IMR-90 (cell line): Measurements from ENCODE around the gene OAS1. TPM values are rescaled to one million over a fixed set of nuclear protein-coding genes. Genes with fewer than 3 reads are reported as not detected.

ENCODE experiments used
- ATAC-seq: fragments of 200-7000 bp; cut with Tn5 transposase; 2 replicates; pipeline ENCODE4 v1.9.1; 2020; ENCODE audit warnings: low read depth, mild to moderate bottlenecking, moderate library complexity
- BruUV-seq: library from RNA; stranded (reverse); fragments of 400-500 nt; replicated peaks from 2 replicates; lab custom pipeline; 2021; lab: Mats Ljungman, UMichigan
- CTCF ChIA-PET: fragments of 300-600 bp; formaldehyde crosslinking; extraction: SDS; loops from one replicate; lab custom pipeline; 2021; ENCODE audit warnings: antibody characterized with exemption; lab: Yijun Ruan, JAX
- POLR2A ChIA-PET: fragments of 300-600 bp; sonication (Branson Sonifier 250); formaldehyde crosslinking; loops from one replicate; lab custom pipeline; 2022; ENCODE audit warnings: antibody characterized with exemption; ENCODE audit not compliant: unreplicated experiment; lab: Charles Lee
- DNase-seq: peaks from one replicate; pipeline ENCODE4 v3.0.0; 2013
- H2AFZ ChIP-seq: replicated peaks from 2 replicates; pipeline ENCODE3; 2013; ENCODE audit warnings: low read length, mild to moderate bottlenecking; ENCODE audit not compliant: poor library complexity
- H2AK5ac ChIP-seq: 2 replicates; pipeline ENCODE4 v1.6.1; 2013; ENCODE audit warnings: low read depth, low read length, inconsistent platforms
- H2AK9ac ChIP-seq: replicated peaks from 2 replicates; pipeline ENCODE3; 2013; ENCODE audit warnings: mild to moderate bottlenecking, low read depth, low read length, moderate library complexity; ENCODE audit not compliant: poor library complexity
- H2BK120ac ChIP-seq: 2 replicates; pipeline ENCODE4 v1.6.1; 2013; ENCODE audit warnings: low read depth, low read length, inconsistent platforms
- H2BK15ac ChIP-seq: 3 replicates; pipeline ENCODE4 v1.6.1; 2013; ENCODE audit warnings: low read depth, low read length, inconsistent platforms
- H2BK20ac ChIP-seq: 2 replicates; pipeline ENCODE4 v1.6.1; 2013; ENCODE audit warnings: low read depth, mild to moderate bottlenecking, inconsistent platforms, low read length, moderate library complexity
- H2BK5ac ChIP-seq: 2 replicates; pipeline ENCODE4 v1.6.1; 2013; ENCODE audit warnings: mild to moderate bottlenecking, low read depth, low read length, inconsistent platforms; ENCODE audit not compliant: poor library complexity, severe bottlenecking
- H3K14ac ChIP-seq: replicated peaks from 2 replicates; pipeline ENCODE4 v1.6.1; 2013; ENCODE audit warnings: low read depth, low read length, inconsistent platforms
- H3K18ac ChIP-seq: 2 replicates; pipeline ENCODE4 v1.6.1; 2013; ENCODE audit warnings: low read depth, low read length, control low read depth
- H3K23ac ChIP-seq: 2 replicates; pipeline ENCODE4 v1.6.1; 2013; ENCODE audit warnings: low read depth, low read length, inconsistent platforms
- H3K27ac ChIP-seq: 2 replicates; pipeline ENCODE4 v1.5.1; 2013; ENCODE audit warnings: mild to moderate bottlenecking, control low read depth, low read length; ENCODE audit not compliant: insufficient read depth
- H3K27me3 ChIP-seq: 2 replicates; pipeline ENCODE4 v1.6.1; 2013; ENCODE audit warnings: low read length; ENCODE audit not compliant: control insufficient read depth, insufficient read depth
- H3K36me3 ChIP-seq: 2 replicates; pipeline ENCODE4 v1.6.1; 2013; ENCODE audit warnings: low read length, mixed read lengths; ENCODE audit not compliant: control insufficient read depth, insufficient read depth
- H3K4ac ChIP-seq: 2 replicates; pipeline ENCODE4 v1.6.1; 2013; ENCODE audit warnings: low read depth, low read length, inconsistent platforms
- H3K4me1 ChIP-seq: 2 replicates; pipeline ENCODE4 v1.6.1; 2013; ENCODE audit warnings: low read length, mixed read lengths; ENCODE audit not compliant: control insufficient read depth, insufficient read depth
- H3K4me2 ChIP-seq: 2 replicates; pipeline ENCODE4 v1.6.1; 2013; ENCODE audit warnings: low read depth, mild to moderate bottlenecking, control low read depth, low read length, moderate library complexity
- H3K4me3 ChIP-seq: 2 replicates; pipeline ENCODE4 v1.5.1; 2013; ENCODE audit warnings: low read depth, mild to moderate bottlenecking, control low read depth, low read length, moderate library complexity; ENCODE audit not compliant: insufficient read depth
- H3K56ac ChIP-seq: 2 replicates; pipeline ENCODE4 v1.6.1; 2013; ENCODE audit warnings: low read length, inconsistent platforms; ENCODE audit not compliant: insufficient read depth; ENCODE audit errors: extremely low read depth
- H3K79me1 ChIP-seq, 2 experiments: 2 replicates each; pipeline ENCODE4 v1.6.1; 2013; ENCODE audit warnings: low read length in 2 of 2, inconsistent platforms in 1 of 2, low read depth in 1 of 2
- H3K9ac ChIP-seq: 2 replicates; pipeline ENCODE4 v1.6.1; 2013; ENCODE audit warnings: low read depth, low read length, control low read depth
- H3K9me1 ChIP-seq: 2 replicates; pipeline ENCODE4 v1.6.1; 2013; ENCODE audit warnings: low read length, inconsistent platforms; ENCODE audit not compliant: insufficient read depth
- H3K9me3 ChIP-seq: 2 replicates; pipeline ENCODE4 v1.6.1; 2013; ENCODE audit warnings: low read length; ENCODE audit not compliant: control insufficient read depth, insufficient read depth
- H4K20me1 ChIP-seq: 2 replicates; pipeline ENCODE4 v1.6.1; 2013; ENCODE audit warnings: low read length, inconsistent platforms; ENCODE audit not compliant: insufficient read depth
- H4K5ac ChIP-seq: 2 replicates; pipeline ENCODE4 v1.6.1; 2013; ENCODE audit warnings: mild to moderate bottlenecking, low read depth, low read length, control low read depth
- H4K8ac ChIP-seq, 2 experiments: 2 replicates each; pipeline ENCODE4 v1.6.1; 2013; ENCODE audit warnings: low read depth in 2 of 2, low read length in 2 of 2, control low read depth in 1 of 2, inconsistent platforms in 1 of 2
- H4K91ac ChIP-seq: 2 replicates; pipeline ENCODE4 v1.6.1; 2013; ENCODE audit warnings: low read depth, low read length, inconsistent platforms; ENCODE audit not compliant: insufficient read depth
- BHLHE40 ChIP-seq: fragments of 150-350 bp; IDR thresholded peaks from 2 replicates; pipeline ENCODE4 v1.6.1; 2016; ENCODE audit warnings: mild to moderate bottlenecking, low read depth, low read length
- CEBPB ChIP-seq: IDR thresholded peaks from 2 replicates; pipeline ENCODE4 v1.6.1; 2012; ENCODE audit warnings: low read depth, low read length, improper control_type of control experiment
- CHD1 ChIP-seq: IDR thresholded peaks from 2 replicates; pipeline ENCODE4 v1.6.1; 2012; ENCODE audit warnings: low read depth, low read length, improper control_type of control experiment
- CTCF ChIP-seq: conservative IDR thresholded peaks from 2 replicates; pipeline ENCODE4 v1.5.1; 2012; ENCODE audit warnings: mild to moderate bottlenecking, low read depth, low read length, improper control_type of control experiment
- ELK1 ChIP-seq: fragments of 150-350 bp; IDR thresholded peaks from 2 replicates; pipeline ENCODE4 v1.6.1; 2016; ENCODE audit warnings: low read depth, mild to moderate bottlenecking, low read length, moderate library complexity, borderline replicate concordance
- FOS ChIP-seq: fragments of 150-350 bp; IDR thresholded peaks from 2 replicates; pipeline ENCODE4 v1.6.1; 2016; ENCODE audit warnings: low read depth, low read length
- MAFK ChIP-seq: IDR thresholded peaks from 2 replicates; pipeline ENCODE4 v1.6.1; 2012; ENCODE audit warnings: low read depth, low read length, improper control_type of control experiment
- MAZ ChIP-seq: IDR thresholded peaks from 2 replicates; pipeline ENCODE4 v1.6.1; 2012; ENCODE audit warnings: low read depth, mild to moderate bottlenecking, low read length, improper control_type of control experiment, moderate library complexity, borderline replicate concordance
- MXI1 ChIP-seq: IDR thresholded peaks from 2 replicates; pipeline ENCODE4 v1.6.1; 2012; ENCODE audit warnings: low read depth, mild to moderate bottlenecking, low read length, moderate library complexity, borderline replicate concordance
- NFE2L2 ChIP-seq: fragments of 150-350 bp; IDR thresholded peaks from 2 replicates; pipeline ENCODE4 v1.6.1; 2016; ENCODE audit warnings: low read depth, mild to moderate bottlenecking, low read length
- POLR2A ChIP-seq: IDR thresholded peaks from 2 replicates; pipeline ENCODE4 v1.6.1; 2012; ENCODE audit warnings: mild to moderate bottlenecking, low read depth, low read length
- RAD21 ChIP-seq: IDR thresholded peaks from 2 replicates; pipeline ENCODE4 v1.6.1; 2012; ENCODE audit warnings: low read length, improper control_type of control experiment
- RCOR1 ChIP-seq: IDR thresholded peaks from 2 replicates; pipeline ENCODE4 v1.6.1; 2012; ENCODE audit warnings: mild to moderate bottlenecking, low read length, improper control_type of control experiment; ENCODE audit not compliant: insufficient replicate concordance
- RFX5 ChIP-seq: IDR thresholded peaks from 2 replicates; pipeline ENCODE4 v1.8.0; 2012; ENCODE audit warnings: low read depth, mild to moderate bottlenecking, low read length, moderate library complexity
- SMC3 ChIP-seq: fragments of 150-350 bp; IDR thresholded peaks from 2 replicates; pipeline ENCODE4 v1.6.1; 2016; ENCODE audit warnings: low read depth, mild to moderate bottlenecking, antibody characterized with exemption, low read length, moderate library complexity
- WGBS, 2 experiments: methylation state at CpG; one replicate each; pipeline versions ENCODE4 v1.1.5 to v1.1.7; 2013; ENCODE audit warnings: missing lambda C conversion rate in 2 of 2; ENCODE audit not compliant: insufficient read length in 1 of 2; ENCODE audit errors: extremely low coverage in 2 of 2; 5-methylcytosine and 5-hydroxymethylcytosine counted together
- dilution Hi-C: fragments of 300-500 bp; cut with HindIII; formaldehyde crosslinking; loops from one replicate; pipeline ENCODE4 v1.14.3; 2018; ENCODE audit warnings: low sequenced_read_pairs; ENCODE audit not compliant: unreplicated experiment
- in situ Hi-C: fragments of 300-500 bp; cut with MboI; formaldehyde crosslinking; loops from 3 replicates; pipeline ENCODE4 v1.14.3; 2019; ENCODE audit warnings: low sequenced_read_pairs, inconsistent platforms, mixed read lengths
- intact Hi-C: fragments of 100-400 bp; cut with micrococcal nuclease; formaldehyde crosslinking; loops from 2 replicates; pipeline ENCODE4 v1.10.0; 2022
- polyA plus RNA-seq, 3 experiments: library from polyadenylated mRNA; depleted of rRNA; stranded (reverse); fragments of >200 nt; gene quantifications; 2 replicates each; pipeline ENCODE4 v1.2.3, GENCODE V29; 2012; ENCODE audit warnings: low replicate concordance in 1 of 3
- total RNA-seq: library from RNA; depleted of rRNA; stranded (reverse); fragments of >200 nt; gene quantifications from 2 replicates; pipeline ENCODE4 v1.2.3, GENCODE V29; 2012
- TF ChIP-seq, protein P1 (sequence below): fragments of 150-350 bp; IDR thresholded peaks from 2 replicates; pipeline ENCODE4 v1.6.1; 2017; ENCODE audit warnings: mild to moderate bottlenecking, antibody characterized with exemption, low read length, low read depth

OAS1 gene
- total and polyA plus RNA-seq, 2 of the 4 experiments (the other 2 are of a cell fraction), result not detected

GRCh38 chr12:112916270-112916669 is 9.5 kb downstream of the OAS1 start:
- no CpG with 5 or more reads among the region's 5 CpGs for WGBS, 2 experiments
- no peak for DNase-seq

More at GRCh38 chr12:112916270-112916669, 9.5 kb downstream of the OAS1 start:
- Histone ChIP-seq H3K9me3 (no peaks in the 10 kb centered on the region), H3K4me3 (no peak overlapping the region), H2BK15ac (no peak overlapping the region), H3K9me1 (no peaks in the 10 kb centered on the region), H2BK20ac (no peak overlapping the region), H4K5ac (no peak overlapping the region), H2AFZ (no peak overlapping the region), H4K20me1 (no peaks in the 10 kb centered on the region), H3K27me3 (no peaks in the 10 kb centered on the region), H3K36me3 (no peaks in the 10 kb centered on the region), H3K4ac (no peak overlapping the region), H4K91ac (no peak overlapping the region), H3K4me2 (no peak overlapping the region), H2AK9ac (no peak overlapping the region), H3K56ac (no peak overlapping the region), H2AK5ac (no peak overlapping the region), H4K8ac (no peak overlapping the region), H2BK5ac (no peak overlapping the region), H3K79me1 (no peaks in the 10 kb centered on the region), H3K14ac (no peak overlapping the region), H3K23ac (no peak overlapping the region), H3K4me1 (no peaks in the 10 kb centered on the region), H3K27ac (no peak overlapping the region), H3K18ac (no peak overlapping the region), H2BK120ac (no peak overlapping the region), H3K9ac (no peak overlapping the region)
- no peak for ATAC-seq
- CTCF ChIA-PET, result no interaction called here
- POLR2A ChIA-PET, result no interaction called here
- dilution Hi-C loops, result no loop called here
- BruUV-seq, result no TSS peak
- in situ Hi-C loops, result no loop called here
- no peak for TF ChIP-seq SMC3
- TF ChIP-seq RCOR1, result no peak
- TF ChIP-seq NFE2L2, result no peak
- TF ChIP-seq CHD1, result no peak
- TF ChIP-seq ELK1, result no peak
- TF ChIP-seq, protein P1, sequence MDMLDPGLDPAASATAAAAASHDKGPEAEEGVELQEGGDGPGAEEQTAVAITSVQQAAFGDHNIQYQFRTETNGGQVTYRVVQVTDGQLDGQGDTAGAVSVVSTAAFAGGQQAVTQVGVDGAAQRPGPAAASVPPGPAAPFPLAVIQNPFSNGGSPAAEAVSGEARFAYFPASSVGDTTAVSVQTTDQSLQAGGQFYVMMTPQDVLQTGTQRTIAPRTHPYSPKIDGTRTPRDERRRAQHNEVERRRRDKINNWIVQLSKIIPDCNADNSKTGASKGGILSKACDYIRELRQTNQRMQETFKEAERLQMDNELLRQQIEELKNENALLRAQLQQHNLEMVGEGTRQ, result no peak
- no peak for TF ChIP-seq POLR2A
- no peak for TF ChIP-seq MXI1
- TF ChIP-seq FOS, result no peak
- TF ChIP-seq CTCF, result no peak
- TF ChIP-seq MAFK, result no peak
- TF ChIP-seq RAD21, result no peak
- TF ChIP-seq BHLHE40, result no peak
- no peak for TF ChIP-seq CEBPB
- TF ChIP-seq MAZ, result no peak
- TF ChIP-seq RFX5, result no peak
- intact Hi-C loops, result no loop called here
